Forelimb muscle (tissue), 1 donor: Measurements from ENCODE around the gene MRPL58. TPM values are rescaled to one million over a fixed set of nuclear protein-coding genes. Genes with fewer than 3 reads are reported as not detected.
A peak's percentile ranks its signal among the peaks of the same experiment; 100 is the strongest.
"Not testable (repeated sequence)": the region's sequence is repeated elsewhere in the genome, so short reads cannot be mapped to it uniquely, and the experiment has no call there.

Experiments
- DNase-seq: peaks from one replicate; pipeline ENCODE4 v3.0.0-alpha.2; 2013; ENCODE audit warnings: low read depth
- polyA plus RNA-seq: library from polyadenylated mRNA; unstranded; fragments of 120-200 nt; gene quantifications from one replicate; pipeline ENCODE4 v1.2.1, GENCODE V29; 2013; ENCODE audit not compliant: insufficient read length

The MRPL58 gene
- polyA plus RNA-seq, 1 donor: 24.0 TPM

DNA sequence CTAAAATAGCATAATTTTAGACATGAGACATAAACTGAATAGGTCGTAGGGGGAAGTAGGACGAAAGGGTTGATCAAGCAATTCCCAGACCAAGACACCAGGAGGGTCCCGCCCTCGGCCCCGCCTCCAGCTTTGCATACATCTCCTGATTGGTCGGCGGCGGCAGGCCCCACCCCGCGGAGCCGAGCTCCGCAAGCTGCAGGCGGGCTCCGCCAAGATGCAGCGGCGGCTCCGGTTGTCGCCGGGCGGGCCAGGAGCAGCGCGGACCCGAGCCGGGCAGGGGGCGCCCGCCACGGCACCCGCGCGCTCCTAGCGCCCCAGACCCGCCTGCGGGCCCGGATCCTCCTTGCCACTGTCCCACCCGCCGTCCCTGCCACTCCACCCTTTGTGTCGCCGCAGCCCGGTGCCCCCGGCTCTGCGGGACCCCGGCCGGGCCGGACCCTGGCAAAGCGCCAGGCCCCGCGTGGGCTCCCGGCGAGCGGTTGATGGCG is 25.0 kb upstream of the MRPL58 start, which contains the start of gene CDR2L:
CDR2L (plus strand) TSS at position 215 of the 491 bp plus-strand sequence. CDS start 412 bp downstream, outside the sequence.
- DNase-seq: peak; percentile 89

DNA sequence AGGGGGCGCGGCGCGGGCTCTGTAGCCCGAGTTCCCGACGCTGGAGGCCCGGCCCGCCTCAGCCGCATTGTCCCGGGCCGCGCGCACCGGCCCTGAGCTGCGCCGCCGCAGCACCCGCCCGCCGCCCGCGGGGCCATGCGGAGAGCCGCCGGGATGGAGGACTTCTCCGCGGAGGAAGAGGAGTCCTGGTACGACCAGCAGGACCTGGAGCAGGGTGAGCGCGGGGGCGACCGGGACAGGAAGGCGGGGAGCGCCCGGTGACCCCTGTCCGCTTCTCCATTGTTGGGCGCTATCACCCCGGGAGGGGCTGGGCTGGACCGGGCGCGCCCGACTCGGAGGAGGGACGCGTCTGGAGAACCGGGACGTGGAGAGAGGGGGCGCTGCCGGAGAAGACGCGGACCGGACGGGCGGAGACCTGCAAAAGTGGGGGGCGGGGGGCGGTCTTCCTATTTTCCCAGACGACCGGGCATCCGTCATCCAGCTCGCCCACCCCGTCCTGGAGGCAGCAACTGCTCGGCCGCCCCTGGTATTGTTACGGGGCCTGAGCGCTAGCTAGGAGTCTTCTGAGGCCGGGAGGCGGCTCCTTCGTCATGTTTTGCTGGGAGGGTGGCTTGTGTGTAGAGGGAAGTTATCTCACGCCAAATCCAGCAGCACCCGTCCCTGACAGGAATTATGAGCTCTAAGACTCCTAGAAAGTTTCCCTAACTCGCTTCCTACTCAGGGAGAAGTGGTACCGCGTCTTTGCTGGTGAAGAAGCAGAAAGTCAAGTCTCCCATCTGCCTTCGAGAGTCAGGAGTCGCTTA is 24.4 kb upstream of the MRPL58 start:
- peak; percentile 66 for DNase-seq

DNA sequence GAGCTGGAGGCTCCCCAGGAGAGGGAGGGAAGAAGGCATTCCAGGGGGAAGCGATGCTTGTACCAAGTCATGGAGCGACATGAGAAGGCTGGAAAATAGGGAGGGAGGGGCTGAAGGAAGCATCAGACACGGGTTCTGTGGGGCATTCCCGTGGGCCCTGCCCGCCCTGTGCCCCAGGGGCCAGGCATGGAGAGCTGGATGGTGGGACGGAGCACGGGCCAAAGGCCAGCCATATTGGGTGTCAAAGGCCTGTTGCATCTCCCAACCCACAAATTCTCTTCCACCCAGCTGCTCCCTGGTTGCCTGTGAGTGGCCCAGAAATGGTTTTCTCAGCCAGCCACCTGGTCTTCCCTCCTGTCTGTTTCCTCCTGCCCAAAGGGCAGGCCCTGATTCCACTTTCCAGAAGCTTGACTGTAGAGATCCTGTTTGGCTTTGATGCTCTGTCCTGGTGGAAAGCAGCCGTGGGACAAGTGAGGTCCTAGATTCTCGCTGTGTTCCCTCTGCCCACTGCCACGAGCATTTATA is 21.8 kb upstream of the MRPL58 start:
- no peak for DNase-seq

- DNase-seq: no peak
Measured at GRCh38 chr17:74992223-74992622, 20.2 kb upstream of the MRPL58 start.

DNA sequence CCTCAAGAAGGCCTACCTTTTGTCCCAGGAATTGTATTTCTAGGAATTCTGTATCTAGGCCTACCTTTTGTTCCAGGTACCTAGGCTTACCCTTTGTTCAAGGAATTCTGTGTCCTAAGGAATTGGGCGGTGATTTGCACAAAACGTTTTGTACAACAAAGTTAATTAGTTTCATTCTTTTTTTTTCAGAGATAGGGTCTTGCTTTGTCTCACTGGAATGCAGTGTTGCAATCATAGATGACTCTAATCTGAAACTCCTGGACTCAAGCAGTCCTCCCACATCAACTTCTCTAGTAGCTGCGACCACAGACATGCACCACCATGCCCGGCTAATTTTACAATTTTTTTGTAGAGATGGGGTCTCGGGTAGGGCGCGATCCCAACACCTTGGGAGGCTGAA is 18.0 kb upstream of the MRPL58 start:
- DNase-seq: no peak

GRCh38 chr17:74995847-74996246 is 16.6 kb upstream of the MRPL58 start:
- DNase-seq: no peak

DNA sequence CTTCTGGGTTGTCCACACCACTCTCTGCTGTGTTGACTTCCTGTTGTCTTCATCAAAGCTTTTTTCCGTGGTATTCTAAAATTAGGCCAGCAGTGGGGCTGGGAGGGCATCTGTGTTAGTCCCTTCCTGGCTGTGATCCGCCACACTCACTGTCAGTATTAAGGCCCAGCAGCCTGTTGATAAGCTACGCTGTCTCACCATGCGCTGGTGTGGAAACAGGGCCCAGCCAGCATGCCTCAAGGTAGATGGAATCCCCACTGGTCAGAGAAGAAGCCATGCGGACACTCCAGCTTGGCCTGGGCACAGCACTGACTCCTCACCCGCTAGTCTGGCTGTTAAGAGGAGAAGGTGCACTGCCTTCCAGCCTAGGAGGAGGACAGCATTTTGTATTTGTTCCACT is 13.7 kb upstream of the MRPL58 start:
- DNase-seq: no peak

GRCh38 chr17:74999523-74999922 is 12.9 kb upstream of the MRPL58 start:
- no peak for DNase-seq

DNA sequence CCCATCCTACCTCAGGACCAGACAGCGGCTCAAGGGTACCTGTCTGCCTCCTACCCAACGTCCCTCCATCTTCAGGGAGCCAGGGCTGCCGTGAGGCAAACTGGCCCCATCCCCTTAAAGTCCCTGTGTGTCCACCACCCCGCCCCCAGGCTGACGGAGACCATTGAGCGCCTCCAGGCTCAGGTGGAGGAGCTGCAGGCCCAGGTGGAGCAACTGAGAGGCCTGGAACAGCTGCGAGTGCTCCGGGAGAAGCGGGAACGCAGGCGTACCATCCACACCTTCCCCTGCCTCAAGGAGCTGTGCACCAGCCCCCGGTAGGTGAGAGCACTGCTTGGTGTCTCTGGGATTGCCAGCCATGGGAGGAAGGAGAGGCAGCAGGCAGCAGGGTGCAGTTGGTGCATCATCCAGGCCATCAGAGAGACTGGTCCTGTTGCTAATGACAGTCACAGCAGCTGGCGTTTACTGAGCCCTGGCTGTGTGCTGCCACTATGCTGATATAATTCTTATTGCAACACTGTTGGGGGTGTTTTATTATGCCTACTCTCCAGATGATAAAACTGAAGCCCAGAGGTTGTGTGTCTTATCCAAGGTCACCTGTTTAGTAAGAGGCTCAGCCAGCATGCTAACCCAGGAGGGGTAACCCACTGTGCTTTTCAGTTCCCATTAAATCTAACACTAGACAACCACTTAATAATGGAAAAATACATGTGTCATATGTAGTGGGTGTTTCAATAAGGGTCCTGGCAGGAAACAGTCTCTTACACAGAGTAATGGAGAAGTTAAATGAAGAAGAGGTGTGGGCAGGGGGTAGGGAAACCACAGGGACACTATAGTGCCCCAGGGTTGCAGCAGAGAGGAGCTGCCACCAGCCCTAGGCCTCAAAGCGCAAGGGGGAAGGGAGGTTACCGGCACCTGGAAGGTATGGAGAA is 10.3 kb upstream of the MRPL58 start:
- DNase-seq: no peak

DNA sequence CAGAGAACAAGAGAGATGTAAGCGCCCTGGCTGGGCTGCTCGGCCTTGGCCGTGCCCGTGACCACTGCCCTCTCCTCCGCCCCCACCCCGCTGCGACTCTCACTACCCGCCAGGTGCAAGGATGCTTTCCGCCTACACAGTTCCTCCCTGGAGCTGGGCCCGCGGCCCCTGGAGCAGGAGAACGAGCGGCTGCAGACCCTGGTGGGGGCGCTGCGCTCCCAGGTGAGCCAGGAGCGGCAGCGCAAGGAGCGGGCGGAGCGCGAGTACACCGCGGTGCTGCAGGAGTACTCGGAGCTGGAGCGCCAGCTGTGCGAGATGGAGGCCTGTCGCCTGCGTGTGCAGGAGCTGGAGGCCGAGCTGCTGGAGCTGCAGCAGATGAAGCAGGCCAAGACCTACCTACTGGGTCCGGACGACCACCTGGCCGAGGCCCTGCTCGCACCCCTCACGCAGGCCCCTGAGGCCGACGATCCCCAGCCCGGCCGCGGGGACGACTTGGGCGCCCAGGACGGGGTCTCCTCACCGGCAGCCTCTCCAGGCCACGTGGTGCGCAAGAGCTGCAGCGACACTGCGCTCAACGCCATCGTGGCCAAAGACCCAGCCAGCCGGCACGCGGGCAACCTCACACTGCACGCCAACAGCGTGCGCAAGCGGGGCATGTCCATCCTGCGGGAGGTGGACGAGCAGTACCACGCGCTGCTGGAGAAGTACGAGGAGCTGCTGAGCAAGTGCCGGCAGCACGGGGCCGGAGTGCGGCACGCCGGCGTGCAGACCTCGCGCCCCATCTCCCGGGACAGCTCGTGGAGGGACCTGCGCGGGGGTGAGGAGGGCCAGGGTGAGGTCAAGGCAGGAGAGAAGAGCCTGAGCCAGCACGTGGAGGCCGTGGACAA is 9.2 kb upstream of the MRPL58 start:
- no peak for DNase-seq

DNA sequence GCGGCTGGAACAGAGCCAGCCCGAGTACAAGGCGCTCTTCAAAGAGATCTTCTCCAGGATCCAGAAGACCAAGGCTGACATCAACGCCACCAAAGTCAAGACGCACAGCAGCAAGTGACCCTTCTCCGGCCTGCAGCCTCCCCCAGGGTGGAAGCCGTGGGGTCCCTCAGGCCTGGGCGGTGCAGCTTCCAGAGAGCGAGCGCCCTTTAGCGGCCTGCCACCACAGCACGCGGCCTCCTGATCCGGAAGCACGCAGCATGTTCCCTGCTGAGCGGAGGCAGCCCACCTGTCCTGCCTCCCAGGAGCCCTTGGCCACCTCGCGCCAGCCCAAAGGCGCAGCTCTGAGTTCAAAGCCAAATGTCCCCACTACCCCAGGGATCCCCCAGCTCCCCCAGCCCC is 8.5 kb upstream of the MRPL58 start:
- DNase-seq: no peak

- DNase-seq: no peak
Measured at GRCh38 chr17:75004371-75004770, 8.1 kb upstream of the MRPL58 start.

DNA sequence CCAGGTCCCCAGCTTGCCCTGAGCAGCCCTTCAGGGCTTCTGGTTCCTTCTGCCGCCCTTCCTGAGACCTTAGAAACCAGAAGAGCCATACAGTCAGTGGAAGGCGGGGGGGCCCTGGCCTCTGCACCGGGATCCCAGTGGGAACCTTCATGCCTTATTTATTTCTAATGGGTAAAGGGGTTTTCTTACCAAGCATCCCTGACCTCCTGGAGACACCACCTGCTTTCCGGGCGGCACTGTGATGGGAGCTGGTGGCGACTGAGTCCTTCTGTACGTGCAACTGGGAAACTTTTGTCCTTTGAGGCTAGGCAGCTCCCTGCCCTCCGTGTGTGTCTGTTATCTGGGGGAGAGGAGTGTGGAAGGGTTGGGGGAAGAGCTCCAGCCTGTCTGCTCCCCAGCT is 7.2 kb upstream of the MRPL58 start:
- no peak for DNase-seq

DNA sequence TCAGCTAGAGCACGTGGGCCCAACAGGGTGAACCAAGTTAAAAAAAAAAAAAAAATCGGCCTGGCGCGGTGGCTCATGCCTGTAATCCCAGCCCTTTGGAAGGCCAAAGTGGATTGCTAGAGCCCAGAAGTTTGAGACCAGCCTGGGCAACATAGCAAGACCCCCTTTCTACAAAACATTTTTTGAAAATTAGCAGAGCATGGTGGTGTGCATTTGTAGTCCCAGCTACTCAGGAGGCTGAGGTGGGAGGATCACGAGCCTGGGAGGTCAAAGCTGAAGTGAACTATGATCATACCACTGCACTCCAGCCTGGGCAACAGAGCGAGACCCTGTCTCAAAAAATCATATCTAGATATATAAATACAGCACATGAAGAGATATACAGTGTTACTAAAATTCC is 6.4 kb upstream of the MRPL58 start:
- not testable (repeated sequence) for DNase-seq

GRCh38 chr17:75006653-75007052 is 5.8 kb upstream of the MRPL58 start:
- DNase-seq: no peak

- DNase-seq: no peak
Measured at GRCh38 chr17:75008373-75008772, 4.1 kb upstream of the MRPL58 start.

- DNase-seq: no peak
Measured at GRCh38 chr17:75009139-75009724, 3.2 kb upstream of the MRPL58 start.

GRCh38 chr17:75010683-75011400 is 1.6 kb upstream of the MRPL58 start:
- no peak for DNase-seq

GRCh38 chr17:75011401-75012095 is 922 bp upstream of the MRPL58 start:
- no peak for DNase-seq

DNA sequence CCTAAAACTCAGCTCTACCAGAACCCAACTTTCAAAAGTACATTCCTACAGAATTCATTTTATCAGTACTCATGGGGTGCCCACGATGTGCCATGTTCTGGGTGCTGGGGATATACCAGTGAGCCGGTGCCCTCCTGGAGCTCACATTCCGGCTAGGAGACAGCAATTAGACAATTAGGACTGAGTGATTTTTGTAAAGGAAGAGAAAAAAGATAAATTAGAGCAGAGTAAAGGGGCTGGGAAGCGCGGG is 449 bp upstream of the MRPL58 start:
- no peak for DNase-seq
